Tibial nerve (tissue), 4 donors: ENCODE measurements around the gene MAD2L1. TPM values are rescaled to one million over a fixed set of nuclear protein-coding genes. Genes with fewer than 3 reads are reported as not detected.

Experiments
- DNase-seq, 2 donors: peaks; one replicate each; pipeline ENCODE4 v3.0.0-alpha.2; 2019; ENCODE audit warnings: low spot score in 2 of 2
- H3K27ac ChIP-seq, 4 donors: fragments of 200-600 bp; sonication (generic) in 3 of 4; one replicate each; pipeline ENCODE4 v1.5.1; 2017 to 2019; ENCODE audit warnings: mild to moderate bottlenecking in 1 of 4
- H3K27me3 ChIP-seq, 2 donors: fragments of 200-600 bp; sonication (generic) in 1 of 2; one replicate each; pipeline versions ENCODE4 v1.5.1 to v1.6.0; 2017 to 2019
- H3K36me3 ChIP-seq, 3 donors: fragments of 200-600 bp; sonication (generic); one replicate each; pipeline ENCODE4 v1.5.1; 2018 to 2019
- H3K4me1 ChIP-seq, 4 donors: fragments of 200-600 bp; sonication (generic) in 3 of 4; one replicate each; pipeline ENCODE4 v1.5.1; 2017 to 2019
- H3K4me3 ChIP-seq, 4 donors: fragments of 200-600 bp; sonication (generic) in 3 of 4; one replicate each; pipeline ENCODE4 v1.5.1; 2017 to 2019; ENCODE audit warnings: mild to moderate bottlenecking in 1 of 4, moderate library complexity in 1 of 4
- H3K9me3 ChIP-seq, 4 donors: fragments of 200-600 bp; sonication (generic) in 3 of 4; one replicate each; pipeline ENCODE4 v1.5.1; 2017 to 2019
- EP300 ChIP-seq, 2 donors: sonication (generic); formaldehyde crosslinking; IDR thresholded peaks; one replicate each; pipeline ENCODE4 v1.6.1; 2017; ENCODE audit warnings: antibody characterized with exemption in 2 of 2, mild to moderate bottlenecking in 1 of 2
- POLR2A ChIP-seq, 2 donors: fragments of 450-650 bp; IDR thresholded peaks; one replicate each; pipeline ENCODE4 v1.6.1; 2017; ENCODE audit warnings: antibody characterized with exemption in 2 of 2, mild to moderate bottlenecking in 2 of 2, moderate library complexity in 2 of 2
- WGBS, 2 donors: methylation state at CpG; one replicate each; pipeline ENCODE4 v1.1.5; 2018; 5-methylcytosine and 5-hydroxymethylcytosine counted together
- total RNA-seq, 4 donors: library from RNA; depleted of rRNA; stranded (reverse); fragments of >200 nt; gene quantifications; one replicate each; pipeline ENCODE4 v1.1.0, GENCODE V29; 2016
- TF ChIP-seq, protein P1 (sequence below), 5 experiments: fragments of 200-600 bp in 3 of 5; fragments of 450-650 bp in 2 of 5; sonication (generic) in 3 of 5; IDR thresholded peaks; one replicate each; pipeline ENCODE4 v1.5.1; 2016 to 2019; ENCODE audit warnings: antibody characterized with exemption in 5 of 5, mild to moderate bottlenecking in 3 of 5, moderate library complexity in 2 of 5

MAD2L1 gene
- total RNA-seq, 4 donors from 2014 or later, result 0.21 to 3.3 (median 1.4) TPM

DNA sequence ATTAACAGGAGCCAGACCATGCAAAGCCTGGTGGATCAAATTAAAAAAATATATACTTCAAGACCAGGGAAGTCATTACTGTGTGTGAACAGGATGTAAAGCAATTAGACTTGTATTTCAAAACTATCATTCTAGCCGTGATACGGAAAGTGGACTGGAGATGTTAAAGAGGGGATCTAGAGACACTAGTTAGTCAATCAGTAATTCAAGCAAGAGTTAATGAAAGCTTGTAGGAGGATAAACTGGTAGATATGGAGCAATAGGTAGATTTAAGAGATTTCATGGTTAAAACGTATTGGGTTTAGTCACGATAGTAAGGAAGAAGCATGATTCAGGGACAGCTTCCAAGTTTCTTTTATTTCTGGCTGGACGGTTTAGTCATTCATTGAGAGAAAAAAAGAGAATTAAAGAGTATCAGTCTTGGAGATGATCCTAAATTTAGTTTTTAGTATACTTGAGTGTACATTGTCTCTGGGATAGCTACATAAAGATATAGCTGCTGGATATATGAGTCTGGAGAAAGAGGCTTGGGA is 3.9 kb downstream of the MAD2L1 start:
- Histone ChIP-seq H3K4me3 (no peak overlapping the region), H3K36me3 (no peaks in the 10 kb centered on the region), H3K4me1 (peaks cover under 1 to 14% (median 5%) of the 10 kb centered on the region in 4 donors), H3K27ac (no peak overlapping the region), H3K9me3 (no peaks in the 10 kb centered on the region), H3K27me3 (no peaks in the 10 kb centered on the region)
- 55 to 61% methylated on average over 5 of the region's 5 CpGs for WGBS, 2 donors
- TF ChIP-seq POLR2A (IDR thresholded peaks at IDR 0.05) (no peak), EP300 (IDR thresholded peaks at IDR 0.05) (no peak)
- TF ChIP-seq, protein P1, sequence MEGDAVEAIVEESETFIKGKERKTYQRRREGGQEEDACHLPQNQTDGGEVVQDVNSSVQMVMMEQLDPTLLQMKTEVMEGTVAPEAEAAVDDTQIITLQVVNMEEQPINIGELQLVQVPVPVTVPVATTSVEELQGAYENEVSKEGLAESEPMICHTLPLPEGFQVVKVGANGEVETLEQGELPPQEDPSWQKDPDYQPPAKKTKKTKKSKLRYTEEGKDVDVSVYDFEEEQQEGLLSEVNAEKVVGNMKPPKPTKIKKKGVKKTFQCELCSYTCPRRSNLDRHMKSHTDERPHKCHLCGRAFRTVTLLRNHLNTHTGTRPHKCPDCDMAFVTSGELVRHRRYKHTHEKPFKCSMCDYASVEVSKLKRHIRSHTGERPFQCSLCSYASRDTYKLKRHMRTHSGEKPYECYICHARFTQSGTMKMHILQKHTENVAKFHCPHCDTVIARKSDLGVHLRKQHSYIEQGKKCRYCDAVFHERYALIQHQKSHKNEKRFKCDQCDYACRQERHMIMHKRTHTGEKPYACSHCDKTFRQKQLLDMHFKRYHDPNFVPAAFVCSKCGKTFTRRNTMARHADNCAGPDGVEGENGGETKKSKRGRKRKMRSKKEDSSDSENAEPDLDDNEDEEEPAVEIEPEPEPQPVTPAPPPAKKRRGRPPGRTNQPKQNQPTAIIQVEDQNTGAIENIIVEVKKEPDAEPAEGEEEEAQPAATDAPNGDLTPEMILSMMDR (IDR thresholded peaks at IDR 0.05), result no peak
- no peak for DNase-seq

DNA sequence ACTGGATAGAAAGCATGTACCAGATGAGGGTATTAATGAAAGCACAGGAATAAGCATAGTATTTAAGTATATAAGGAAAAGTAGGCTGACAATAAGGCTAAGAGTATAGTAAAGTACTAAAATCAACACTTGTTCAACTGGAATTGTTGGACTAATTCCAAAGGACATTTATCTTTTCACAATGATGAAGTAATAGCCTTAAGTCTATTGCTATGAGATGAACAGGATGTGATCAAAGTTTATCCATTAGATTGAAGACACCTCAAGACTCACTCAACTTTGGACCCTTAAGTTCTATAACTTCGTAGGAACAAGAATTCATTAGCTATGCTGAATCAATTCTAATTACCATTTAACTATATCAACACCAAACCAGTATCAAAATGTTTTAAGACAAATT is 7.6 kb downstream of the MAD2L1 start:
- Histone ChIP-seq H3K9me3 (no peaks in the 10 kb centered on the region), H3K36me3 (no peaks in the 10 kb centered on the region), H3K4me1 (peaks cover 0 to 5% (median 0%) of the 10 kb centered on the region in 4 donors), H3K4me3 (no peak overlapping the region), H3K27ac (no peak overlapping the region), H3K27me3 (no peaks in the 10 kb centered on the region)
- 55 to 64% methylated on average over 1 of the region's 1 CpG for WGBS, 2 donors
- TF ChIP-seq POLR2A (IDR thresholded peaks at IDR 0.05) (no peak), EP300 (IDR thresholded peaks at IDR 0.05) (no peak)
- TF ChIP-seq, protein P1 (IDR thresholded peaks at IDR 0.05), result no peak
- no peak for DNase-seq

DNA sequence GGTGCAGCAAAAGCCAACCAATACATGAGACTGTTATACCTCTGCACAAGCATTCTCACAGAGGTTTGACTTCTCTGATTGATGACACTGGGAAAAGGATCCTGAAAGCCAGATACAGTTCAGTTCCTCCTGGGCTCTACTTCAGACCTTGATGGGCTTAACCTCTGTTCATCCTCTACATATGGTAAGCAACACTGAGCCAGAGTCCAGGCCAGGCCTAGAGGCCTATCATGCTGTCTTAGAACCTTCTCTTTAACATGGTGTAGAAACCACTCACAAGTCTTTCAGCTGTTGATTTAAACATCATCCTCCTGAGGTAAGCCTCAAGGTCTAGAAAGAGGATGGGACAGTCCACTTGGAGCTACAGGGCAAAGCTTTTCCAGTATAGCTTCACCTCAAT is 9.2 kb downstream of the MAD2L1 start:
- H3K36me3 ChIP-seq, result no peaks in the 10 kb centered on the region
- DNase-seq, result no peak
- TF ChIP-seq POLR2A (IDR thresholded peaks at IDR 0.05) (no peak), EP300 (IDR thresholded peaks at IDR 0.05) (no peak)
- TF ChIP-seq, protein P1 (IDR thresholded peaks at IDR 0.05), result no peak
- peaks cover 0 to 11% (median 0%) of the 10 kb centered on the region in 4 donors for H3K4me1 ChIP-seq
- no peak overlapping the region for H3K27ac ChIP-seq
- H3K9me3 ChIP-seq, result no peaks in the 10 kb centered on the region
- no peaks in the 10 kb centered on the region for H3K27me3 ChIP-seq
- no peak overlapping the region for H3K4me3 ChIP-seq

DNA sequence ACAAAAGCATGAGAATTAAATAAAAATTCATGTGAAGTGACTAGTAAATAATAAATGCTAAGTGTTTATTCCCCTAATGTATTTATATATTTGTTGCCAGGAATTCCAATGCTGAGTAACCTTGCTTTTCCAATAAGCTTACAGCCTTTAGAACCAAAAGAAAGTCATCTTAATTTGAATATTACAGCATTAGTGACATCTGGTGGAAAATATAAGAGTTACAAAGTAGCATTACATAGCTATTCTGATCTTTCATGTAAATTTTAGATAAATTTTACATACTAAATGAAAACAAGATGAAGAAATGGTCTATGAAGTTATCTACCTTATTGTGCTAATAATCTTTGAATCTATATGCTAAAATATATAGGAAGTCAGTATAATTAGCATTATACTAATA is 10.4 kb downstream of the MAD2L1 start:
- no peaks in the 10 kb centered on the region for H3K9me3 ChIP-seq
- DNase-seq, result no peak
- H3K36me3 ChIP-seq, result no peaks in the 10 kb centered on the region
- H3K4me1 ChIP-seq, result peaks cover 0 to 11% (median 0%) of the 10 kb centered on the region in 4 donors
- TF ChIP-seq, protein P1 (IDR thresholded peaks at IDR 0.05), result peak in 1 of 5 experiments; percentile 11
- TF ChIP-seq EP300 (IDR thresholded peaks at IDR 0.05) (no peak), POLR2A (IDR thresholded peaks at IDR 0.05) (no peak)
- H3K27me3 ChIP-seq, result no peaks in the 10 kb centered on the region
- H3K27ac ChIP-seq, result no peak overlapping the region
- H3K4me3 ChIP-seq, result no peak overlapping the region

DNA sequence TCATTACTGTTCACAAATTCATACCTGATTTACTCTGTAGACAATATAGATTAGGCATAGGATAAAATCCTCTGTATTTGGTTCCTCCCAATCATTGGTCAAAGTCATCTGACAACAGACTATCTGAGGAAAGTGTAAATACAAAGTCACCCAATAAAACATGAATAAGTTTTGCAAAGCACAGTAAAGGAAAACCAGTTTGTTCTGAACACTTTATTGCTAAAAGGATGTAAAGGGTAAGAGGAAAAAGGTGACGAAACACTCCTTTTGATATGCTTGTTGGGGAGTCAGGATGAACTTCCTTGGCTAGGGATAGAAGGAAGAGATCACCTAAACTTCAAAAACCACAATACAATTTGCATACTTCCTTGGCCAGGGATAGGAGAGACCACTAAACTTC is 10.9 kb downstream of the MAD2L1 start:
- 93% methylated on average over 1 of the region's 1 CpG for WGBS, 2 donors
- H3K36me3 ChIP-seq, result no peaks in the 10 kb centered on the region
- H3K4me3 ChIP-seq, result no peak overlapping the region
- H3K27me3 ChIP-seq, result no peaks in the 10 kb centered on the region
- H3K9me3 ChIP-seq, result no peaks in the 10 kb centered on the region
- TF ChIP-seq POLR2A (IDR thresholded peaks at IDR 0.05) (no peak), EP300 (IDR thresholded peaks at IDR 0.05) (no peak)
- TF ChIP-seq, protein P1 (IDR thresholded peaks at IDR 0.05), result no peak
- peaks cover 0 to 11% (median 0%) of the 10 kb centered on the region in 4 donors for H3K4me1 ChIP-seq
- H3K27ac ChIP-seq, result no peak overlapping the region
- DNase-seq, result no peak
